K562 (cell line): ENCODE measurements around the gene METTL25B. TPM values are rescaled to one million over a fixed set of nuclear protein-coding genes. Genes with fewer than 3 reads are reported as not detected.

Source experiments
- ADNP ChIP-seq: fragments of 200-800 bp; sonication (Bioruptor generic); IDR thresholded peaks from 2 replicates; pipeline ENCODE4 v1.6.1; 2016; ENCODE audit warnings: missing genetic modification characterization, missing compliant biosample characterization
- ARHGAP35 ChIP-seq: fragments of 450-650 bp; IDR thresholded peaks from 2 replicates; pipeline ENCODE4 v1.6.1; 2018; ENCODE audit not compliant: partially characterized antibody
- ATF4 ChIP-seq: fragments of 450-650 bp; formaldehyde crosslinking; IDR thresholded peaks from 2 replicates; pipeline ENCODE4 v1.4.0; 2022; ENCODE audit warnings: mild to moderate bottlenecking, moderate library complexity
- DNMT1 ChIP-seq: fragments of 450-650 bp; IDR thresholded peaks from 2 replicates; pipeline ENCODE4 v1.6.1; 2016; ENCODE audit warnings: antibody characterized with exemption, mild to moderate bottlenecking
- GABPA ChIP-seq: fragments of 200-800 bp; sonication (Bioruptor generic); conservative IDR thresholded peaks from 2 replicates; pipeline ENCODE4 v1.6.1; 2016; ENCODE audit warnings: low read depth, missing genetic modification characterization, missing compliant biosample characterization
- HDGF ChIP-seq: fragments of 450-650 bp; IDR thresholded peaks from 2 replicates; pipeline ENCODE4 v1.6.1; 2016
- HNRNPL ChIP-seq: fragments of 200-400 bp; formaldehyde crosslinking; IDR thresholded peaks from 2 replicates; pipeline ENCODE4 v1.6.1; 2017; ENCODE audit warnings: low read depth, mild to moderate bottlenecking, low read length
- MIER1 ChIP-seq: fragments of 450-650 bp; IDR thresholded peaks from 2 replicates; pipeline ENCODE4 v1.6.1; 2016; ENCODE audit warnings: antibody characterized with exemption, mild to moderate bottlenecking, low read depth
- MLX ChIP-seq, 2 experiments: fragments of 450-650 bp in 1 of 2; sonication (generic) in 1 of 2; formaldehyde crosslinking; conservative IDR thresholded peaks; 2 replicates each; pipeline versions ENCODE4 v1.4.0 to v1.8.1; 2020 to 2022; ENCODE audit warnings: mild to moderate bottlenecking in 1 of 2, missing genetic modification reagents in 1 of 2
- NCOA4 ChIP-seq: fragments of 450-650 bp; IDR thresholded peaks from 2 replicates; pipeline ENCODE4 v1.6.1; 2018; ENCODE audit warnings: mild to moderate bottlenecking; ENCODE audit not compliant: partially characterized antibody
- NFE2L1 ChIP-seq: fragments of 450-650 bp; IDR thresholded peaks from 2 replicates; pipeline ENCODE4 v1.6.1; 2016; ENCODE audit warnings: missing genetic modification characterization, low read depth, mild to moderate bottlenecking, missing compliant biosample characterization, moderate library complexity, borderline replicate concordance
- RERE ChIP-seq: sonication (generic); formaldehyde crosslinking; IDR thresholded peaks from 2 replicates; pipeline ENCODE4 v1.8.0; 2023; ENCODE audit warnings: missing genetic modification reagents, mild to moderate bottlenecking, borderline replicate concordance
- SMC3 ChIP-seq: conservative IDR thresholded peaks from 2 replicates; pipeline ENCODE4 v1.6.1; 2011; ENCODE audit warnings: low read depth, low read length, improper control_type of control experiment; ENCODE audit not compliant: insufficient read depth
- STAT6 ChIP-seq: sonication (generic); formaldehyde crosslinking; IDR thresholded peaks from 2 replicates; pipeline ENCODE4 v1.8.1; 2023; ENCODE audit warnings: mild to moderate bottlenecking, missing genetic modification reagents
- ZNF239 ChIP-seq: fragments of 250-450 bp; sonication (Bioruptor Pico); IDR thresholded peaks from 2 replicates; pipeline ENCODE4 v1.4.0; 2020; ENCODE audit warnings: mild to moderate bottlenecking
- ZNF347 ChIP-seq: fragments of 450-650 bp; formaldehyde crosslinking; IDR thresholded peaks from 2 replicates; pipeline ENCODE4 v1.4.0; 2020; ENCODE audit warnings: low read depth, mild to moderate bottlenecking, moderate library complexity
- ZNF778 ChIP-seq: fragments of 450-650 bp; formaldehyde crosslinking; IDR thresholded peaks from 2 replicates; pipeline ENCODE4 v1.4.0; 2020; ENCODE audit warnings: mild to moderate bottlenecking, moderate library complexity
- polyA plus RNA-seq, 8 experiments: library from polyadenylated mRNA; depleted of rRNA in 4 of 8; stranded (reverse) in 5 of 8; unstranded in 3 of 8; fragments of >200 nt; fragmentation: Nextera tagmentation in 2 of 8; fragmentation: Illumina TruSeq in 1 of 8; extraction: Ambion mirVana in 2 of 8; extraction: Trizol in 1 of 8; gene quantifications; 2 replicates each; pipeline versions ENCODE4 v1.2.1 to v1.2.3, GENCODE V29; 2011 to 2014; ENCODE audit warnings: inconsistent platforms in 1 of 8, missing spikeins in 1 of 8
- total RNA-seq, 7 experiments: library from RNA; depleted of rRNA in 6 of 7; stranded (reverse); fragments of >200 nt in 6 of 7; fragmentation: Illumina TruSeq in 2 of 7; extraction: Trizol in 2 of 7; gene quantifications; 2 replicates each; pipeline versions ENCODE4 v1.2.1 to v1.2.3, GENCODE V29; 2011 to 2021; ENCODE audit warnings: low replicate concordance in 1 of 7

METTL25B gene
- total and polyA plus RNA-seq, 9 of the 15 experiments (the other 6 are each of a cell fraction or from before 2014, with no cell fraction given) = 7.7 to 48.3 (median 33.1) TPM

- TF ChIP-seq NCOA4 = peak; percentile 78
- no peak for TF ChIP-seq SMC3
- no peak for TF ChIP-seq HDGF
- TF ChIP-seq RERE (CRISPR knock-in tag) = no peak
- no peak for TF ChIP-seq ATF4 (CRISPR knock-in tag)
- no peak for TF ChIP-seq NFE2L1 (tag)
- TF ChIP-seq ADNP (tag) = no peak
- TF ChIP-seq STAT6 (CRISPR knock-in tag) = no peak
- TF ChIP-seq HNRNPL = peak; percentile 100
- TF ChIP-seq MIER1 = no peak
- no peak for TF ChIP-seq ZNF347 (CRISPR knock-in tag)
- no peak for TF ChIP-seq ARHGAP35
- TF ChIP-seq MLX (CRISPR knock-in tag; conservative IDR thresholded peaks at IDR 0.05) = no peak
- TF ChIP-seq ZNF239 (CRISPR knock-in tag) = no peak
- TF ChIP-seq ZNF778 = no peak
- TF ChIP-seq DNMT1 = no peak
- 0 out of 2 replicates have a peak, but pooled peaks have one; percentile 15 for TF ChIP-seq GABPA (tag)
These were observed 23.6 kb downstream of the METTL25B start (continued) for GRCh38 chr1:156751757-156752481.
